Endothelial cell of umbilical vein (primary cell): ENCODE data around the gene CENPP. TPM values are rescaled to one million over a fixed set of nuclear protein-coding genes. Genes with fewer than 3 reads are reported as not detected.

Experiments
- BruUV-seq: library from RNA; stranded (reverse); fragments of 400-500 nt; replicated peaks from 2 replicates; lab custom pipeline; 2021; lab: Mats Ljungman, UMichigan
- CTCF ChIA-PET: fragments of 300-600, 350-600 bp; sonication (Branson Sonifier 250); formaldehyde crosslinking; loops from one replicate; lab custom pipeline; 2021; ENCODE audit warnings: antibody characterized with exemption, inconsistent platforms; lab: Charles Lee
- POLR2A ChIA-PET: fragments of 300-600, 350-600 bp; sonication (Branson Sonifier 250); formaldehyde crosslinking; loops from one replicate; lab custom pipeline; 2021; ENCODE audit warnings: antibody characterized with exemption, inconsistent platforms; lab: Charles Lee
- DNase-seq: peaks from one replicate; pipeline ENCODE4 v3.0.0-alpha.2; 2011; ENCODE audit warnings: low read depth, low spot score
- FAIRE-seq: peaks from 2 replicates; lab custom pipeline; 2011; peaks lifted over from hg19 to GRCh38; lab: Jason Lieb, UNC
- H2AFZ ChIP-seq: 2 replicates; pipeline ENCODE4 v1.6.0; 2012; ENCODE audit warnings: low read depth, low read length, control low read depth, inconsistent platforms
- H3K27ac ChIP-seq: 2 replicates; pipeline ENCODE4 v1.5.1; 2011; ENCODE audit warnings: low read depth, mild to moderate bottlenecking, control low read depth, low read length, moderate library complexity; ENCODE audit not compliant: insufficient read depth
- H3K27me3 ChIP-seq, 2 experiments: 2 replicates each; pipeline versions ENCODE4 v1.6.0 to v1.6.1; 2011; ENCODE audit warnings: low read length in 2 of 2, mixed read lengths in 1 of 2; ENCODE audit not compliant: control insufficient read depth in 2 of 2, insufficient read depth in 2 of 2
- H3K36me3 ChIP-seq, 2 experiments: 2 replicates in 1 of 2; 3 replicates in 1 of 2; pipeline ENCODE4 v1.5.1; 2011; ENCODE audit warnings: low read length in 2 of 2, mild to moderate bottlenecking in 1 of 2, moderate library complexity in 1 of 2; ENCODE audit not compliant: control insufficient read depth in 2 of 2, insufficient read depth in 2 of 2; ENCODE audit errors: extremely low read depth in 1 of 2
- H3K4me1 ChIP-seq: 3 replicates; pipeline ENCODE4 v1.5.1; 2011; ENCODE audit warnings: mild to moderate bottlenecking, low read length; ENCODE audit not compliant: control insufficient read depth, insufficient read depth; ENCODE audit errors: extremely low read depth
- H3K4me2 ChIP-seq: 2 replicates; pipeline ENCODE4 v1.6.1; 2011; ENCODE audit warnings: low read length, control low read depth, mixed read lengths; ENCODE audit not compliant: insufficient read depth
- H3K4me3 ChIP-seq, 3 experiments: fragments of 200-600 bp in 1 of 3; sonication (generic), shearing (Covaris generic) in 1 of 3; replicated peaks in 1 of 3; 2 replicates each; pipeline ENCODE4 v1.5.1; 2011 to 2016; ENCODE audit warnings: control low read depth in 3 of 3, low read length in 3 of 3, mild to moderate bottlenecking in 2 of 3, inconsistent platforms in 1 of 3, low read depth in 1 of 3, moderate library complexity in 1 of 3; ENCODE audit not compliant: insufficient read depth in 1 of 3
- H3K79me2 ChIP-seq: 2 replicates; pipeline ENCODE4 v1.6.0; 2012; ENCODE audit warnings: low read length, inconsistent platforms; ENCODE audit not compliant: control insufficient read depth, insufficient read depth
- H3K9ac ChIP-seq: replicated peaks from 2 replicates; pipeline ENCODE3; 2011; ENCODE audit warnings: low read length, control low read depth; ENCODE audit not compliant: insufficient read depth; ENCODE audit errors: extremely low read depth
- H3K9me1 ChIP-seq: replicated peaks from 3 replicates; pipeline ENCODE4 v1.6.0; 2011; ENCODE audit warnings: mild to moderate bottlenecking, low read length; ENCODE audit not compliant: control insufficient read depth, insufficient read depth; ENCODE audit errors: extremely low read depth
- H3K9me3 ChIP-seq: replicated peaks from 2 replicates; pipeline ENCODE4 v1.5.1; 2012; ENCODE audit warnings: low read length, inconsistent platforms; ENCODE audit not compliant: control insufficient read depth, insufficient read depth
- H4K20me1 ChIP-seq: replicated peaks from 2 replicates; pipeline ENCODE3; 2011; ENCODE audit warnings: mild to moderate bottlenecking, low read length; ENCODE audit not compliant: control insufficient read depth, insufficient read depth; ENCODE audit errors: extremely low read depth
- CTCF ChIP-seq, 2 donors: IDR thresholded peaks; 1 replicate in 1 of 2; 2 replicates in 1 of 2; pipeline ENCODE4 v1.5.1; 2011; ENCODE audit warnings: low read length in 2 of 2, mild to moderate bottlenecking in 2 of 2, moderate library complexity in 2 of 2, control low read depth in 1 of 2, inconsistent platforms in 1 of 2, low read depth in 1 of 2; ENCODE audit not compliant: insufficient read depth in 1 of 2; ENCODE audit errors: extremely low read depth in 1 of 2
- EZH2 ChIP-seq: IDR thresholded peaks from 2 replicates; pipeline ENCODE4 v1.6.1; 2012; ENCODE audit warnings: borderline replicate concordance, low read depth, mild to moderate bottlenecking, moderate library complexity, low read length, inconsistent platforms; ENCODE audit not compliant: severe bottlenecking
- FOS ChIP-seq: IDR thresholded peaks from 2 replicates; pipeline ENCODE4 v1.6.1; 2011; ENCODE audit warnings: mild to moderate bottlenecking, low read length, moderate library complexity, borderline replicate concordance; ENCODE audit not compliant: insufficient read depth
- GATA2 ChIP-seq: IDR thresholded peaks from 2 replicates; pipeline ENCODE4 v1.7.0; 2011; ENCODE audit warnings: low read depth, mild to moderate bottlenecking, moderate library complexity, mixed read lengths, low read length; ENCODE audit not compliant: insufficient read length, insufficient read depth
- JUN ChIP-seq: IDR thresholded peaks from 2 replicates; pipeline ENCODE4 v1.6.1; 2011; ENCODE audit warnings: borderline replicate concordance, low read depth; ENCODE audit not compliant: insufficient read length, insufficient read depth
- MAX ChIP-seq: IDR thresholded peaks from 2 replicates; pipeline ENCODE4 v1.6.1; 2011; ENCODE audit not compliant: insufficient read depth, insufficient read length
- MYC ChIP-seq: IDR thresholded peaks from one replicate; pipeline ENCODE4 v1.6.1; 2011; ENCODE audit warnings: mild to moderate bottlenecking, low read depth, low read length
- POLR2A ChIP-seq: IDR thresholded peaks from 2 replicates; pipeline ENCODE4 v1.6.1; 2012; ENCODE audit warnings: low read depth, mild to moderate bottlenecking, control low read depth, low read length
- POLR2AphosphoS5 ChIP-seq: IDR thresholded peaks from 2 replicates; pipeline ENCODE4 v1.6.1; 2012; ENCODE audit warnings: low read depth, mild to moderate bottlenecking, control low read depth, low read length, moderate library complexity; ENCODE audit not compliant: insufficient read depth
- dilution Hi-C: fragments of 300-500 bp; cut with MboI; formaldehyde crosslinking; loops from one replicate; pipeline ENCODE4 v1.15.0; 2019; ENCODE audit warnings: low sequenced_read_pairs; ENCODE audit not compliant: extremely low pct_ligation_motif_present
- intact Hi-C: fragments of 100-400 bp; cut with micrococcal nuclease; formaldehyde crosslinking; loops from one replicate; pipeline ENCODE4 v1.10.0; 2022
- polyA plus RNA-seq, 4 experiments: library from polyadenylated mRNA; depleted of rRNA in 3 of 4; stranded (reverse) in 3 of 4; unstranded in 1 of 4; fragments of >200 nt; gene quantifications; 2 replicates each; pipeline versions ENCODE4 v1.2.1 to v1.2.3, GENCODE V29; 2011 to 2012; ENCODE audit warnings: missing spikeins in 1 of 4
- total RNA-seq: library from RNA; stranded (reverse); gene quantifications from 2 replicates; pipeline ENCODE4 v1.2.3, GENCODE V29; 2021

Gene CENPP
- total and polyA plus RNA-seq, 2 donors (not counting 3 experiments of a cell fraction or from before 2014, with no cell fraction given): 1.2 to 12.0 TPM

- FAIRE-seq (no peak), DNase-seq (no peak)
- Histone ChIP-seq H3K4me1 (no peaks in the 10 kb centered on the region), H3K4me2 (no peak overlapping the region), H3K79me2 (no peaks in the 10 kb centered on the region), H3K27ac (no peak overlapping the region), H3K9me3 (no peaks in the 10 kb centered on the region), H2AFZ (no peak overlapping the region), H3K4me3 (no peak overlapping the region), H3K9me1 (no peaks in the 10 kb centered on the region), H4K20me1 (no peaks in the 10 kb centered on the region), H3K36me3 (peaks cover 19 to 32% of the 10 kb centered on the region in 2 experiments), H3K27me3 (no peaks in the 10 kb centered on the region), H3K9ac (no peak overlapping the region)
- dilution Hi-C loops: no loop called here
- ChIA-PET CTCF (interaction anchor here (1.1 to 1.5 kb wide), 4 partner anchors 8 to 282 kb away, joined by 3 to 4 read pairs (median 3); no protein-coding TSS in a partner anchor), POLR2A (no interaction called here)
- BruUV-seq: no TSS peak
- intact Hi-C loops: no loop called here
- TF ChIP-seq MAX: no peak
- no peak for TF ChIP-seq MYC
- no peak for TF ChIP-seq POLR2AphosphoS5
- no peak for TF ChIP-seq EZH2
- TF ChIP-seq CTCF (IDR thresholded peaks at IDR 0.05; ENCODE audit: extremely low read depth in 1 of 2, insufficient read depth in 1 of 2, low read depth in 1 of 2, low read length in 2 of 2): no peak
- TF ChIP-seq JUN: no peak
- no peak for TF ChIP-seq FOS
- TF ChIP-seq POLR2A: no peak
- no peak for TF ChIP-seq GATA2
Observed at GRCh38 chr9:92615790-92616189, 290.0 kb downstream of the CENPP start.
